Prostate gland (tissue), 2 donors: ENCODE results near the gene RENBP.

Experiments used
- POLR2A ChIP-seq: fragments of 450-650 bp; IDR thresholded peaks from one replicate; pipeline ENCODE4 v1.6.1; 2016; ENCODE audit warnings: antibody characterized with exemption, mild to moderate bottlenecking
- POLR2AphosphoS5 ChIP-seq: sonication (generic); formaldehyde crosslinking; IDR thresholded peaks from one replicate; pipeline ENCODE4 v1.6.1; 2017; ENCODE audit warnings: antibody characterized with exemption
- TF ChIP-seq, protein P1 (sequence below), 4 experiments: fragments of 200-600 bp in 2 of 4; fragments of 450-650 bp in 2 of 4; sonication (generic) in 2 of 4; IDR thresholded peaks; 1 replicate in 3 of 4; 2 replicates in 1 of 4; pipeline ENCODE4 v1.5.1; 2016 to 2019; ENCODE audit warnings: antibody characterized with exemption in 4 of 4, mild to moderate bottlenecking in 2 of 4, moderate library complexity in 2 of 4

DNA sequence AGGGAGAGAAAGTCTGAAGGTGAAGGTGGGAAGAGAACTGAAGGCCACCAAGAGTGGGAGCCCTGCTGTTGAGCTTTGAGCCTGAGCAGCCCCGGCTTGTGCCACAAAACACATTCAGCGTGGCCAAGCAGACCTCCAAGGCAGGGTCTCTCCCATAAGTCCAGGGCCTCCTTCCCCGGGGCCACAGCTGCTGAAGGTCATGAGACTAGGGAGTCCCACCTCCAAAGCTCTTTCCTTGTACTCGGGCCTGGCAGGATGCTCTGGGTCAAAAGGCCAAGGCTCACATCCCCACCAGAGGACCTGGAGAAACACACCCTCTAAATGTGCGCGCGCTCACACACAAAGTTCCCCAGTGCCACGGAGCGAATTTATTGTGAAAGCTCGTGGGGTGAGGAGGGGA lies 14.9 kb downstream of the RENBP start:
- TF ChIP-seq, protein P1, sequence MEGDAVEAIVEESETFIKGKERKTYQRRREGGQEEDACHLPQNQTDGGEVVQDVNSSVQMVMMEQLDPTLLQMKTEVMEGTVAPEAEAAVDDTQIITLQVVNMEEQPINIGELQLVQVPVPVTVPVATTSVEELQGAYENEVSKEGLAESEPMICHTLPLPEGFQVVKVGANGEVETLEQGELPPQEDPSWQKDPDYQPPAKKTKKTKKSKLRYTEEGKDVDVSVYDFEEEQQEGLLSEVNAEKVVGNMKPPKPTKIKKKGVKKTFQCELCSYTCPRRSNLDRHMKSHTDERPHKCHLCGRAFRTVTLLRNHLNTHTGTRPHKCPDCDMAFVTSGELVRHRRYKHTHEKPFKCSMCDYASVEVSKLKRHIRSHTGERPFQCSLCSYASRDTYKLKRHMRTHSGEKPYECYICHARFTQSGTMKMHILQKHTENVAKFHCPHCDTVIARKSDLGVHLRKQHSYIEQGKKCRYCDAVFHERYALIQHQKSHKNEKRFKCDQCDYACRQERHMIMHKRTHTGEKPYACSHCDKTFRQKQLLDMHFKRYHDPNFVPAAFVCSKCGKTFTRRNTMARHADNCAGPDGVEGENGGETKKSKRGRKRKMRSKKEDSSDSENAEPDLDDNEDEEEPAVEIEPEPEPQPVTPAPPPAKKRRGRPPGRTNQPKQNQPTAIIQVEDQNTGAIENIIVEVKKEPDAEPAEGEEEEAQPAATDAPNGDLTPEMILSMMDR (IDR thresholded peaks at IDR 0.05), result no peak
- TF ChIP-seq POLR2A (no peak), POLR2AphosphoS5 (no peak)
